SK-N-SH treated with all-trans-retinoic acid at 6 μM for 48 hours (cell line): ENCODE data around the gene ZFP90.

ENCODE experiments used
- ATAC-seq: fragments of 200-7000 bp; cut with Tn5 transposase; 3 replicates; pipeline ENCODE4 v1.9.1; 2020; ENCODE audit warnings: mild to moderate bottlenecking, moderate library complexity
- BACH2 ChIP-seq: fragments of 250-450 bp; sonication (Bioruptor Pico); IDR thresholded peaks from 2 replicates; pipeline ENCODE4 v1.9.0; 2021; ENCODE audit warnings: mild to moderate bottlenecking, borderline replicate concordance
- CSDC2 ChIP-seq: fragments of 250-450 bp; sonication (Bioruptor Pico); IDR thresholded peaks from 2 replicates; pipeline ENCODE4 v1.5.0; 2020; ENCODE audit warnings: mild to moderate bottlenecking, moderate library complexity
- ESRRG ChIP-seq: fragments of 250-450 bp; sonication (Bioruptor Pico); IDR thresholded peaks from 2 replicates; pipeline ENCODE4 v1.6.1; 2021; ENCODE audit warnings: mild to moderate bottlenecking
- GLIS3 ChIP-seq: fragments of 250-450 bp; sonication (Bioruptor Pico); IDR thresholded peaks from 2 replicates; pipeline ENCODE4 v1.5.0; 2020; ENCODE audit warnings: mild to moderate bottlenecking, moderate library complexity
- ISL1 ChIP-seq: fragments of 250-450 bp; sonication (Bioruptor Pico); IDR thresholded peaks from 2 replicates; pipeline ENCODE4 v2.1.2; 2022; ENCODE audit warnings: mild to moderate bottlenecking, moderate library complexity
- OSR1 ChIP-seq: fragments of 250-450 bp; sonication (Bioruptor Pico); IDR thresholded peaks from 2 replicates; pipeline ENCODE4 v1.8.0; 2022; ENCODE audit warnings: moderate library complexity, mild to moderate bottlenecking, inconsistent platforms
- PATZ1 ChIP-seq: fragments of 250-450 bp; sonication (Bioruptor Pico); IDR thresholded peaks from 2 replicates; pipeline ENCODE4 v1.8.0; 2020; ENCODE audit warnings: mild to moderate bottlenecking, moderate library complexity, borderline replicate concordance
- PPARA ChIP-seq: fragments of 250-450 bp; sonication (Bioruptor Pico); IDR thresholded peaks from 2 replicates; pipeline ENCODE4 v1.5.0; 2020; ENCODE audit warnings: mild to moderate bottlenecking, borderline replicate concordance
- RARB ChIP-seq: fragments of 250-450 bp; sonication (Bioruptor Pico); IDR thresholded peaks from 2 replicates; pipeline ENCODE4 v1.8.0; 2021; ENCODE audit warnings: mild to moderate bottlenecking, moderate library complexity
- TCF4 ChIP-seq: fragments of 250-450 bp; sonication (Bioruptor Pico); IDR thresholded peaks from 2 replicates; pipeline ENCODE4 v1.8.0; 2021; ENCODE audit warnings: mild to moderate bottlenecking, moderate library complexity, borderline replicate concordance
- TOX ChIP-seq: fragments of 250-450 bp; sonication (Bioruptor Pico); IDR thresholded peaks from 2 replicates; pipeline ENCODE4 v1.8.0; 2021; ENCODE audit warnings: mild to moderate bottlenecking, moderate library complexity, borderline replicate concordance
- TSHZ2 ChIP-seq: fragments of 250-450 bp; sonication (Bioruptor Pico); IDR thresholded peaks from 2 replicates; pipeline ENCODE4 v1.5.0; 2020; ENCODE audit warnings: mild to moderate bottlenecking, moderate library complexity
- ZC3H10 ChIP-seq: fragments of 250-450 bp; sonication (Bioruptor Pico); IDR thresholded peaks from 2 replicates; pipeline ENCODE4 v1.5.1; 2021; ENCODE audit warnings: mild to moderate bottlenecking, moderate library complexity
- ZFP30 ChIP-seq: fragments of 450-650 bp; formaldehyde crosslinking; IDR thresholded peaks from 2 replicates; pipeline ENCODE4 v1.5.0; 2022; ENCODE audit warnings: mild to moderate bottlenecking, moderate library complexity
- ZNF565 ChIP-seq: fragments of 450-650 bp; formaldehyde crosslinking; conservative IDR thresholded peaks from 2 replicates; pipeline ENCODE4 v1.5.0; 2020; ENCODE audit warnings: low read depth, mild to moderate bottlenecking, moderate library complexity
- ZNF70 ChIP-seq: fragments of 450-650 bp; formaldehyde crosslinking; IDR thresholded peaks from 2 replicates; pipeline ENCODE4 v1.5.0; 2020; ENCODE audit warnings: mild to moderate bottlenecking, moderate library complexity
- ZNF8 ChIP-seq: fragments of 450-650 bp; formaldehyde crosslinking; IDR thresholded peaks from 2 replicates; pipeline ENCODE4 v1.5.0; 2020; ENCODE audit warnings: mild to moderate bottlenecking, moderate library complexity
- TF ChIP-seq, protein P1 (sequence below): fragments of 250-450 bp; sonication (Bioruptor Pico); IDR thresholded peaks from 2 replicates; pipeline ENCODE4 v1.5.1; 2020; ENCODE audit warnings: low read depth, mild to moderate bottlenecking, moderate library complexity
- TF ChIP-seq, protein P2 (sequence below): fragments of 250-450 bp; sonication (Bioruptor Pico); IDR thresholded peaks from 2 replicates; pipeline ENCODE4 v1.5.1; 2021; ENCODE audit warnings: mild to moderate bottlenecking, moderate library complexity
- TF ChIP-seq, protein P3 (sequence below): fragments of 250-450 bp; sonication (Bioruptor Pico); IDR thresholded peaks from 2 replicates; pipeline ENCODE4 v1.8.0; 2021; ENCODE audit warnings: low read depth, mild to moderate bottlenecking, moderate library complexity, borderline replicate concordance

ZFP90 gene

DNA sequence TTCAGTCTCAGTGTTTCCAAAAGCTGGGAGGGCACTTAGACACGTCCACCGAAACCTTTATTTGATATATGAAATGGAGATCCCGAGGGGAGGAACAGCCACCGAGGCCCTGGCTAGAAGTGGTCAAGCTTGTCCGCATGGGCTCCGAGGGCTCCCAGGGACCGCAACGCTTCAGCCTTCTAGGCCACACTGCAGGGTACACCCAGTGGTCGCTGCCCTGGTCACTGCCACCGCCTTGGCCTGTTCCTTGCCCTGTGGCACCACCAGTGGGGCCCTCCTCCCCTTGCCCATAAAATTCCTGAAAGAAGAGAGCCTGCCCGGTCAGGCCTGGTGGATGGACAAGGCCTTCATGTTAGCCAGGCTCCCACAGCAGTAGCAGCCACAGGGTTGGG, 46.9 kb upstream of the ZFP90 start:
- ATAC-seq, result no peak
- no peak for TF ChIP-seq TCF4
- TF ChIP-seq PPARA (CRISPR knock-in tag), result no peak

- no peak for ATAC-seq
Observed at GRCh38 chr16:68492543-68493411, 46.3 kb upstream of the ZFP90 start.

DNA sequence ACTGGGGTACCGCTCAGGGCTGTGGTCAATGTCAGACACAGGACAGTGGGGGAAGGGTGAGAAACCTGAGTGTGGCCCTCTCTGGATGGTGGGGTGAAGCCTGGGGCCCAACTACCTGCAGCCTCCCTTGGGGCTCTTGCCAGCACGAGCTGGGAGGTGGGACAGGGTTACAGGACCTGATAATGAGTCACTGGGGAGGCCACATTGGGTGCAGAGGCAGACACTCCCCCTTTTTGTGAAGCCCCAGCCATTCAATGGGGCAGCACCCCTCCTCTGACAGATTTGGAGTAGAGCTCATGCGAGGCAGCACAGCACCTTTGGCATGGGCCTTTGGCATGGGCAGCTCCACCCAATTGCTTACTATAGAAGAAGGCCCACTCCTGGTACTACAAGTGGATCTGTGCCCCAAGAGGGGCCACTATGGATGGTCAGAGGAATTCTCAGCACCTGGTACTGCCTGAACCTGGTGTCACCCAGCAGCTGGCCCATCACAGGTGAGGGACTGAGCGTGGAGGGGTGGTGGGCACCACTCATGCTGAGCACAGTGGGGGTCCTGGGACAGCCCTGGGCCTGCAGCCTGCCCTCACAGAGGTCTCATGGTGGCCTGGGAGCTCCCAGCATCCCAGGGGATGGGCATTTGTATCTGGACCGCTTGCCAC, 45.5 kb upstream of the ZFP90 start:
- ATAC-seq, result no peak
- TF ChIP-seq, protein P1, sequence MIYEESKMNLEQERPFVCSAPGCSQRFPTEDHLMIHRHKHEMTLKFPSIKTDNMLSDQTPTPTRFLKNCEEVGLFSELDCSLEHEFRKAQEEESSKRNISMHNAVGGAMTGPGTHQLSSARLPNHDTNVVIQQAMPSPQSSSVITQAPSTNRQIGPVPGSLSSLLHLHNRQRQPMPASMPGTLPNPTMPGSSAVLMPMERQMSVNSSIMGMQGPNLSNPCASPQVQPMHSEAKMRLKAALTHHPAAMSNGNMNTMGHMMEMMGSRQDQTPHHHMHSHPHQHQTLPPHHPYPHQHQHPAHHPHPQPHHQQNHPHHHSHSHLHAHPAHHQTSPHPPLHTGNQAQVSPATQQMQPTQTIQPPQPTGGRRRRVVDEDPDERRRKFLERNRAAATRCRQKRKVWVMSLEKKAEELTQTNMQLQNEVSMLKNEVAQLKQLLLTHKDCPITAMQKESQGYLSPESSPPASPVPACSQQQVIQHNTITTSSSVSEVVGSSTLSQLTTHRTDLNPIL (CRISPR knock-in tag), result no peak
- TF ChIP-seq GLIS3, result no peak
- no peak for TF ChIP-seq CSDC2 (CRISPR knock-in tag)
- TF ChIP-seq, protein P2, sequence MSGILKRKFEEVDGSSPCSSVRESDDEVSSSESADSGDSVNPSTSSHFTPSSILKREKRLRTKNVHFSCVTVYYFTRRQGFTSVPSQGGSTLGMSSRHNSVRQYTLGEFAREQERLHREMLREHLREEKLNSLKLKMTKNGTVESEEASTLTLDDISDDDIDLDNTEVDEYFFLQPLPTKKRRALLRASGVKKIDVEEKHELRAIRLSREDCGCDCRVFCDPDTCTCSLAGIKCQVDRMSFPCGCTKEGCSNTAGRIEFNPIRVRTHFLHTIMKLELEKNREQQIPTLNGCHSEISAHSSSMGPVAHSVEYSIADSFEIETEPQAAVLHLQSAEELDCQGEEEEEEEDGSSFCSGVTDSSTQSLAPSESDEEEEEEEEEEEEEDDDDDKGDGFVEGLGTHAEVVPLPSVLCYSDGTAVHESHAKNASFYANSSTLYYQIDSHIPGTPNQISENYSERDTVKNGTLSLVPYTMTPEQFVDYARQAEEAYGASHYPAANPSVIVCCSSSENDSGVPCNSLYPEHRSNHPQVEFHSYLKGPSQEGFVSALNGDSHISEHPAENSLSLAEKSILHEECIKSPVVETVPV (CRISPR knock-in tag), result no peak
- no peak for TF ChIP-seq PPARA (CRISPR knock-in tag)
- no peak for TF ChIP-seq TSHZ2 (CRISPR knock-in tag)
- no peak for TF ChIP-seq ZNF8 (CRISPR knock-in tag)

More at GRCh38 chr16:68492543-68493411, 46.3 kb upstream of the ZFP90 start:
- no peak for TF ChIP-seq PPARA (CRISPR knock-in tag)
- no peak for TF ChIP-seq ZFP30 (CRISPR knock-in tag)
- no peak for TF ChIP-seq TSHZ2 (CRISPR knock-in tag)
- TF ChIP-seq ISL1 (CRISPR knock-in tag), result no peak
- TF ChIP-seq ZC3H10 (CRISPR knock-in tag), result no peak
- TF ChIP-seq, protein P1 (CRISPR knock-in tag), result no peak
- TF ChIP-seq ZNF565 (CRISPR knock-in tag), result no peak
- TF ChIP-seq ZNF70, result no peak
- TF ChIP-seq ESRRG (CRISPR knock-in tag), result no peak
- TF ChIP-seq PATZ1 (CRISPR knock-in tag), result no peak
- TF ChIP-seq OSR1 (CRISPR knock-in tag), result no peak
- TF ChIP-seq TOX (CRISPR knock-in tag), result no peak
- TF ChIP-seq, protein P3, sequence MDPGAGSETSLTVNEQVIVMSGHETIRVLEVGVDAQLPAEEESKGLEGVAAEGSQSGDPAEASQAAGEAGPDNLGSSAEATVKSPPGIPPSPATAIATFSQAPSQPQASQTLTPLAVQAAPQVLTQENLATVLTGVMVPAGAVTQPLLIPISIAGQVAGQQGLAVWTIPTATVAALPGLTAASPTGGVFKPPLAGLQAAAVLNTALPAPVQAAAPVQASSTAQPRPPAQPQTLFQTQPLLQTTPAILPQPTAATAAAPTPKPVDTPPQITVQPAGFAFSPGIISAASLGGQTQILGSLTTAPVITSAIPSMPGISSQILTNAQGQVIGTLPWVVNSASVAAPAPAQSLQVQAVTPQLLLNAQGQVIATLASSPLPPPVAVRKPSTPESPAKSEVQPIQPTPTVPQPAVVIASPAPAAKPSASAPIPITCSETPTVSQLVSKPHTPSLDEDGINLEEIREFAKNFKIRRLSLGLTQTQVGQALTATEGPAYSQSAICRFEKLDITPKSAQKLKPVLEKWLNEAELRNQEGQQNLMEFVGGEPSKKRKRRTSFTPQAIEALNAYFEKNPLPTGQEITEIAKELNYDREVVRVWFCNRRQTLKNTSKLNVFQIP, result no peak
- no peak for TF ChIP-seq RARB
- no peak for TF ChIP-seq CSDC2 (CRISPR knock-in tag)
- no peak for TF ChIP-seq BACH2
